BLaER1 treated with 17β-estradiol and CSF1 and Interleukin-3, amounts not matched to agents 10 nM and 100 nM (cell line): ENCODE data around the gene THAP7.

ENCODE experiments used
- H3K27ac ChIP-seq, 11 experiments: shearing (Covaris generic); formaldehyde crosslinking; 2 replicates each; pipeline ENCODE4 v1.8.1; 2022
- H3K27me3 ChIP-seq, 11 experiments: shearing (Covaris generic); formaldehyde crosslinking; 2 replicates each; pipeline ENCODE4 v1.8.1; 2022
- H3K36me3 ChIP-seq, 11 experiments: shearing (Covaris generic); formaldehyde crosslinking; 2 replicates each; pipeline ENCODE4 v1.8.1; 2022
- H3K4me1 ChIP-seq, 10 experiments: shearing (Covaris generic); formaldehyde crosslinking; 2 replicates each; pipeline ENCODE4 v1.8.1; 2022
- H3K4me2 ChIP-seq, 11 experiments: shearing (Covaris generic); formaldehyde crosslinking; 2 replicates each; pipeline ENCODE4 v1.8.1; 2022
- H3K4me3 ChIP-seq, 10 experiments: shearing (Covaris generic); formaldehyde crosslinking; 2 replicates each; pipeline ENCODE4 v1.8.1; 2022
- H3K9ac ChIP-seq, 11 experiments: shearing (Covaris generic); formaldehyde crosslinking; 2 replicates each; pipeline ENCODE4 v1.8.1; 2022
- H3K9me3 ChIP-seq, 11 experiments: shearing (Covaris generic); formaldehyde crosslinking; replicated peaks in 1 of 11; 2 replicates each; pipeline ENCODE4 v1.8.1; 2022
- H4K20me1 ChIP-seq, 11 experiments: shearing (Covaris generic); formaldehyde crosslinking; 2 replicates each; pipeline ENCODE4 v1.8.1; 2022
- Cebpa-rat ChIP-seq, 11 experiments: shearing (Covaris generic); IDR thresholded peaks; 2 replicates each; pipeline ENCODE4 v1.8.1; 2022

THAP7 gene

GRCh38 chr22:20959578-20960461 lies 42.1 kb downstream of the THAP7 start:
- peaks cover 46 to 66% (median 62%) of the 10 kb centered on the region in 11 experiments for H3K27me3 ChIP-seq
- no peaks in the 10 kb centered on the region for H3K9me3 ChIP-seq
- TF ChIP-seq Cebpa-rat (IDR thresholded peaks at IDR 0.05), result no peak
- peaks cover 15 to 26% (median 19%) of the 10 kb centered on the region in 10 experiments; a peak in 18 of 20 replicates for H3K4me1 ChIP-seq
- H3K27ac ChIP-seq, result no peak overlapping the region
- no peak overlapping the region for H3K9ac ChIP-seq
- H3K4me2 ChIP-seq, result no peak overlapping the region
- no peaks in the 10 kb centered on the region for H3K36me3 ChIP-seq
- no peak overlapping the region for H3K4me3 ChIP-seq
- H4K20me1 ChIP-seq, result peaks cover 4 to 49% (median 29%) of the 10 kb centered on the region in 11 experiments; a peak in 21 of 22 replicates

GRCh38 chr22:20957683-20958431 lies 44.1 kb downstream of the THAP7 start:
- Histone ChIP-seq H4K20me1 (peaks cover 19 to 50% (median 41%) of the 10 kb centered on the region in 11 experiments; a peak in 21 of 22 replicates), H3K36me3 (peaks cover 14 to 19% (median 17%) of the 10 kb centered on the region in 11 experiments), H3K27me3 (peaks cover 26 to 47% (median 42%) of the 10 kb centered on the region in 11 experiments), H3K9me3 (no peaks in the 10 kb centered on the region), H3K9ac (peak overlapping the region in 7 of 11 experiments; percentile 28 to 62 (median 54); a peak in 11 of 22 replicates), H3K4me3 (peak overlapping the region in 9 of 10 experiments; percentile 16 to 61 (median 43); a peak in 13 of 20 replicates), H3K4me1 (peaks cover 9 to 21% (median 13%) of the 10 kb centered on the region in 10 experiments; a peak in 18 of 20 replicates), H3K27ac (no peak overlapping the region), H3K4me2 (peak overlapping the region; percentile 66 to 86 (median 73))
- no peak for TF ChIP-seq Cebpa-rat (IDR thresholded peaks at IDR 0.05)

- Histone ChIP-seq H3K9me3 (no peaks in the 10 kb centered on the region), H3K4me1 (peaks cover 9 to 21% (median 19%) of the 10 kb centered on the region in 10 experiments; a peak in 18 of 20 replicates), H3K36me3 (peaks cover 21 to 25% (median 23%) of the 10 kb centered on the region in 11 experiments), H3K4me3 (peak overlapping the region in 9 of 10 experiments; percentile 16 to 61 (median 43); a peak in 13 of 20 replicates), H3K9ac (peak overlapping the region in 5 of 11 experiments; percentile 28 to 62 (median 49); a peak in 7 of 22 replicates), H4K20me1 (peaks cover 26 to 56% (median 46%) of the 10 kb centered on the region in 11 experiments; a peak in 21 of 22 replicates), H3K4me2 (peak overlapping the region; percentile 66 to 86 (median 73)), H3K27ac (no peak overlapping the region), H3K27me3 (peaks cover 25 to 40% (median 37%) of the 10 kb centered on the region in 11 experiments)
- TF ChIP-seq Cebpa-rat (IDR thresholded peaks at IDR 0.05), result no peak
These were observed 44.7 kb downstream of the THAP7 start for GRCh38 chr22:20957102-20957682.

- H3K9ac ChIP-seq, result no peak overlapping the region
- no peak for TF ChIP-seq Cebpa-rat (IDR thresholded peaks at IDR 0.05)
- H3K9me3 ChIP-seq, result no peaks in the 10 kb centered on the region
- no peak overlapping the region for H3K27ac ChIP-seq
- peaks cover 7 to 27% (median 18%) of the 10 kb centered on the region in 10 experiments; a peak in 18 of 20 replicates for H3K4me1 ChIP-seq
- H3K27me3 ChIP-seq, result peaks cover 25 to 40% (median 37%) of the 10 kb centered on the region in 11 experiments
- H3K4me2 ChIP-seq, result peak overlapping the region in 10 of 11 experiments; percentile 66 to 86 (median 74); a peak in 15 of 22 replicates
- H3K36me3 ChIP-seq, result peaks cover 28 to 33% (median 31%) of the 10 kb centered on the region in 11 experiments
- H3K4me3 ChIP-seq, result peak overlapping the region in 3 of 10 experiments; percentile 43 to 61 (median 54); a peak in 3 of 20 replicates
- H4K20me1 ChIP-seq, result peaks cover 33 to 63% (median 53%) of the 10 kb centered on the region in 11 experiments; a peak in 21 of 22 replicates
These were observed 45.4 kb downstream of the THAP7 start for GRCh38 chr22:20956258-20957101.

GRCh38 chr22:20955548-20955947 lies 46.4 kb downstream of the THAP7 start:
- H4K20me1 ChIP-seq, result peaks cover 42 to 73% (median 63%) of the 10 kb centered on the region in 11 experiments; a peak in 21 of 22 replicates

GRCh38 chr22:20953668-20954500 lies 48.0 kb downstream of the THAP7 start:
- no peak for TF ChIP-seq Cebpa-rat (IDR thresholded peaks at IDR 0.05)
- Histone ChIP-seq H3K9me3 (no peaks in the 10 kb centered on the region), H3K27ac (no peak overlapping the region), H3K4me3 (no peak overlapping the region), H3K4me1 (peaks cover 7 to 50% (median 21%) of the 10 kb centered on the region in 10 experiments; a peak in 18 of 20 replicates), H3K27me3 (peaks cover 25 to 35% (median 33%) of the 10 kb centered on the region in 11 experiments), H3K9ac (no peak overlapping the region), H4K20me1 (peaks cover 59 to 89% (median 79%) of the 10 kb centered on the region in 11 experiments), H3K4me2 (no peak overlapping the region), H3K36me3 (peaks cover 54 to 58% (median 56%) of the 10 kb centered on the region in 11 experiments)

More at GRCh38 chr22:20955548-20955947, 46.4 kb downstream of the THAP7 start:
- Histone ChIP-seq H3K9me3 (no peaks in the 10 kb centered on the region), H3K4me1 (peaks cover 7 to 37% (median 18%) of the 10 kb centered on the region in 10 experiments; a peak in 18 of 20 replicates), H3K4me2 (no peak overlapping the region), H3K9ac (no peak overlapping the region), H3K36me3 (peaks cover 38 to 42% (median 40%) of the 10 kb centered on the region in 11 experiments), H3K4me3 (no peak overlapping the region), H3K27ac (no peak overlapping the region), H3K27me3 (peaks cover 25 to 40% (median 37%) of the 10 kb centered on the region in 11 experiments)
- TF ChIP-seq Cebpa-rat (IDR thresholded peaks at IDR 0.05), result no peak

- no peak overlapping the region for H3K27ac ChIP-seq
- no peak overlapping the region for H3K4me2 ChIP-seq
- H3K4me1 ChIP-seq, result peaks cover 7 to 55% (median 21%) of the 10 kb centered on the region in 10 experiments; a peak in 18 of 20 replicates
- H3K36me3 ChIP-seq, result peaks cover 59 to 65% (median 62%) of the 10 kb centered on the region in 11 experiments
- no peak overlapping the region for H3K9ac ChIP-seq
- peaks cover 65 to 94% (median 85%) of the 10 kb centered on the region in 11 experiments for H4K20me1 ChIP-seq
- no peak for TF ChIP-seq Cebpa-rat (IDR thresholded peaks at IDR 0.05)
- H3K4me3 ChIP-seq, result no peak overlapping the region
- no peaks in the 10 kb centered on the region for H3K9me3 ChIP-seq
- peaks cover 23 to 29% (median 27%) of the 10 kb centered on the region in 11 experiments for H3K27me3 ChIP-seq
These were observed 48.6 kb downstream of the THAP7 start for GRCh38 chr22:20953342-20953608.
